Lung (tissue), 12 donors: ENCODE results near the gene SUSD4. TPM values are rescaled to one million over a fixed set of nuclear protein-coding genes. Genes with fewer than 3 reads are reported as not detected.

Experiments used
- ATAC-seq: fragments of 200-7000 bp; cut with Tn5 transposase; one replicate; pipeline ENCODE4 v1.9.1; 2020; ENCODE audit warnings: moderate number of reproducible peaks; ENCODE audit not compliant: insufficient read depth, low FRiP score
- DNase-seq, 3 donors: peaks; one replicate each; pipeline ENCODE4 v3.0.0-alpha.2; 2013 to 2017
- H3K27ac ChIP-seq, 2 donors: one replicate each; pipeline ENCODE4 v1.5.1; 2013; ENCODE audit warnings: mild to moderate bottlenecking in 2 of 2, moderate library complexity in 2 of 2, control low read depth in 1 of 2, inconsistent platforms in 1 of 2, low read depth in 1 of 2, low read length in 1 of 2
- H3K27me3 ChIP-seq, 3 donors: one replicate each; pipeline ENCODE4 v1.5.1; 2013; ENCODE audit warnings: low read length in 2 of 3; ENCODE audit not compliant: control insufficient read depth in 3 of 3, insufficient read depth in 3 of 3
- H3K36me3 ChIP-seq, 4 donors: one replicate each; pipeline ENCODE4 v1.5.1; 2013; ENCODE audit warnings: low read length in 4 of 4, mild to moderate bottlenecking in 1 of 4, moderate library complexity in 1 of 4; ENCODE audit not compliant: control insufficient read depth in 4 of 4, insufficient read depth in 4 of 4
- H3K4me1 ChIP-seq, 5 donors: one replicate each; pipeline ENCODE4 v1.5.1; 2013; ENCODE audit warnings: low read length in 5 of 5, mild to moderate bottlenecking in 2 of 5, moderate library complexity in 1 of 5; ENCODE audit not compliant: control insufficient read depth in 5 of 5, insufficient read depth in 5 of 5
- H3K4me3 ChIP-seq: one replicate; pipeline ENCODE4 v1.5.1; 2013; ENCODE audit warnings: mild to moderate bottlenecking, control low read depth, moderate library complexity
- H3K9ac ChIP-seq, 2 donors: one replicate each; pipeline ENCODE4 v1.5.1; 2013; ENCODE audit warnings: low read length in 2 of 2, control low read depth in 1 of 2; ENCODE audit not compliant: insufficient read depth in 1 of 2
- H3K9me3 ChIP-seq, 4 donors: one replicate each; pipeline ENCODE4 v1.5.1; 2013; ENCODE audit warnings: low read length in 3 of 4, mild to moderate bottlenecking in 1 of 4, moderate library complexity in 1 of 4; ENCODE audit not compliant: control insufficient read depth in 4 of 4, insufficient read depth in 3 of 4
- CTCF ChIP-seq: IDR thresholded peaks from 2 replicates; pipeline ENCODE4 v1.5.1; 2012; ENCODE audit warnings: mild to moderate bottlenecking; ENCODE audit errors: control extremely low read depth, extremely low read depth
- WGBS, 2 donors: extraction: QIAGEN DNeasy Blood & Tissue Kit; methylation state at CpG; one replicate each; pipeline ENCODE4 v1.1.7; 2013; 5-methylcytosine and 5-hydroxymethylcytosine counted together
- polyA plus RNA-seq, 2 donors: library from polyadenylated mRNA; stranded (reverse); fragments of 200-250 nt; gene quantifications; one replicate each; pipeline ENCODE4 v1.2.1, GENCODE V29; 2013
- total RNA-seq, 2 donors: library from RNA; depleted of rRNA in 1 of 2; stranded (reverse); fragments of >200 nt in 1 of 2; gene quantifications; one replicate each; pipeline ENCODE4 v1.2.1, GENCODE V29; 2014 to 2021
- donor health status: control.
- donor health status: control.
- donor health status: Bipolar disorder and iron deficiency.
- donor health status: healthy.
- donor health status: DM: yes; HTN: yes; CAD: no.

The SUSD4 gene
- total and polyA plus RNA-seq, 4 donors = 2.8 to 17.0 (median 4.9) TPM

- Histone ChIP-seq H3K4me3 (no peak overlapping the region), H3K4me1 (no peaks in the 10 kb centered on the region), H3K27ac (no peak overlapping the region), H3K36me3 (no peaks in the 10 kb centered on the region), H3K9ac (no peak overlapping the region), H3K9me3 (no peaks in the 10 kb centered on the region), H3K27me3 (peaks cover 0 to 2% (median 0%) of the 10 kb centered on the region in 3 donors)
- TF ChIP-seq CTCF = no peak
- 88 to 98% methylated on average over 3 of the region's 3 CpGs for WGBS, 2 donors
- ATAC-seq (no peak), DNase-seq (no peak)
Observed at GRCh38 chr1:223186800-223187199, 177.2 kb downstream of the SUSD4 start.

- Histone ChIP-seq H3K4me1 (peaks cover 2 to 9% (median 5%) of the 10 kb centered on the region in 5 donors), H3K36me3 (no peaks in the 10 kb centered on the region), H3K9ac (no peak overlapping the region), H3K4me3 (no peak overlapping the region), H3K9me3 (no peaks in the 10 kb centered on the region), H3K27ac (no peak overlapping the region), H3K27me3 (peaks cover 0 to 2% (median 0%) of the 10 kb centered on the region in 3 donors)
- no peak for TF ChIP-seq CTCF
- WGBS, 2 donors = 91 to 95% methylated on average over 9 of the region's 9 CpGs
- no peak for ATAC-seq
- no peak for DNase-seq
Observed at GRCh38 chr1:223183268-223183862, 180.6 kb downstream of the SUSD4 start.

GRCh38 chr1:223180731-223181321 lies 183.2 kb downstream of the SUSD4 start:
- no peak overlapping the region for H3K4me3 ChIP-seq
- peak overlapping the region in 1 of 2 donors; percentile 73 for H3K27ac ChIP-seq
- no peaks in the 10 kb centered on the region for H3K9me3 ChIP-seq
- ATAC-seq (peak; percentile 82), DNase-seq (peak in 2 of 3 donors; percentile 31 to 57)
- H3K36me3 ChIP-seq = no peaks in the 10 kb centered on the region
- peak overlapping the region in 1 of 2 donors; percentile 15 for H3K9ac ChIP-seq
- H3K27me3 ChIP-seq = no peaks in the 10 kb centered on the region
- H3K4me1 ChIP-seq = peaks cover 3 to 9% (median 5%) of the 10 kb centered on the region in 5 donors
- no peak for TF ChIP-seq CTCF
- WGBS, 2 donors = 20 to 27% methylated on average over 5 of the region's 5 CpGs
